DND-41 (cell line): ENCODE data around the gene LORICRIN.

Experiments
- CTCF ChIP-seq: IDR thresholded peaks from 2 replicates; pipeline ENCODE4 v1.5.1; 2012; ENCODE audit warnings: borderline replicate concordance, low read length, moderate library complexity, mild to moderate bottlenecking; ENCODE audit not compliant: poor library complexity, severe bottlenecking; ENCODE audit errors: extremely low read depth
- EZH2 ChIP-seq: IDR thresholded peaks from 3 replicates; pipeline ENCODE4 v1.6.1; 2012; ENCODE audit warnings: borderline replicate concordance, low read depth, mild to moderate bottlenecking, moderate library complexity, low read length, inconsistent platforms; ENCODE audit not compliant: severe bottlenecking

GRCh38 chr1:153246825-153247224 is 12.7 kb upstream of the LORICRIN start:
- TF ChIP-seq CTCF: no peak
- no peak for TF ChIP-seq EZH2
